Epithelial cell of proximal tubule (primary cell): ENCODE measurements around the gene CCSER1. TPM values are rescaled to one million over a fixed set of nuclear protein-coding genes. Genes with fewer than 3 reads are reported as not detected.

Experiments
- DNase-seq: peaks from one replicate; pipeline ENCODE4 v3.0.0-alpha.2; 2011; ENCODE audit warnings: low read depth
- H3K4me3 ChIP-seq: 2 replicates; pipeline ENCODE4 v1.5.1; 2011; ENCODE audit warnings: low read depth, mild to moderate bottlenecking, low read length
- CTCF ChIP-seq: conservative IDR thresholded peaks from 2 replicates; pipeline ENCODE4 v1.5.1; 2012; ENCODE audit warnings: low read depth, mild to moderate bottlenecking, low read length
- total RNA-seq: library from RNA; depleted of rRNA; stranded (reverse); fragments of >200 nt; gene quantifications from 2 replicates; pipeline ENCODE4 v1.2.3, GENCODE V29; 2015

The CCSER1 gene
- total RNA-seq, 1 donor from 2014 or later: not detected

DNA sequence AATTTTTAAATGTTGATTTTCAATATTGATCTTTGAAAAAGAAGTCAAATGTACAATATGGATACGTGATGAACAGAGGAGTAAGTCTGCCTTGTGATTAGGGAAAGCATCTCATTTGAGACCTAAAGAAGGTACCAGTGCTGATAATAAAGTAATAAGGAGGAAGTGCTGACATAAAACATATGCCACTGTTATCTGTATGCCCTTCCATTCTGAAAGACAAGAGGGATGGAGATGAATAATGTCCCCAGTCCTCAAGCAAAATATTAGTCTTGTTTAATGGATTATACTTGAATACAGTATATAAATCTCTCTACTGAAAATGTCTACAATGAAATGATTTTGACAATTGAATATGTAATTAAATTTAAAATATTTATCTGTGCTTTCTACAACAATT, 58.2 kb downstream of the CCSER1 start:
- DNase-seq: no peak
- H3K4me3 ChIP-seq: no peak overlapping the region
- TF ChIP-seq CTCF: no peak

DNA sequence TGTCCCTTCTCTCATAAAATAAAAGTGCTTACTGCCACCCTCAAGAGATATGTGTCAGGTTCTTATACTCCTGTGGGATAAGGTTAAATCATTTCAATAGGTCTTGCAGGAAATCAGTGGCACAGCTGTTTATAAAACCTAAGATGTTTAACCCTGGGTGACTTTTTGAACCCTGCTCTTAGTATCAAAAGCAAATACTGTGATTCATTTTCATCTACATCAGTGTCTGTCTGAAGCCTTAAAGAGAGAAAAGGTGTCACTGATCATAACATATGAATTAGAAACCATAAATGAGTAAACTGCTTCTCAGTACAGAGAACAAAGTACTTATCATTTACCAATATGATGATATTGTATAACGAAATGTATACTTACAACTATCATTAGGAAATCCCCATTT, 59.0 kb downstream of the CCSER1 start:
- TF ChIP-seq CTCF: no peak
- no peak overlapping the region for H3K4me3 ChIP-seq
- no peak for DNase-seq

DNA sequence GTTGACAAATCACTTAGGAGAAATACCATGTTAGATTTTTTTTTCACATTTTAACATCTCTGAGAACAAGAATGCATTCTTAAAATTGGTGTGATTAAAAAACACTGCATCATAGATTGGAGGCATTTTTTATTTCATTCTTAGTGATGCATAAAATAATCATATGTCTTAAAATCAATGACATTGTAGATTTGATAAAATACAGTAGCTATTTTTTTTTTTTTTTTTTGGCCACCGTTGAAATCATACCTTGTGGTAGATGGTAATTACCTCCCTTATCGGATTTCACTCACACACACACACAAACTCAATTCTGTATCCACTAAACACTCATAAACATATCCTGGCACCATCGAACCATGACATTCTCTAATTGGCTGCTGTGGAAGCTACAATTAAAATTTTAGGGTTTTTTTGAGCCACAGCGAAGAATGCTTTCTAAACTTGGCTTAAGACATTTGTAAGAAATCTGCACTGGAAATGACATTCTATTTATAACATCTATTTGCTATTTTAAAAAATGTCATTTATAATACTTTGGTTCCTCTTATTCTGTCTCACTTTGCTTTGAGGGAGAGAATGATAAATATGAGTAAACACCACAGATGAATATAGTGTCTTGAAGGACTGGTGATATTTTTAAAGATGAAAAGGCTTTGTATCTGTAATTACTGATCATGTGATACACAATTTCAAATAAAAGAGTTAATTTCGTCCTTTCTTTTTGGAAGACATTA, 60.1 kb downstream of the CCSER1 start:
- DNase-seq: no peak
- no peak overlapping the region for H3K4me3 ChIP-seq
- TF ChIP-seq CTCF: no peak

DNA sequence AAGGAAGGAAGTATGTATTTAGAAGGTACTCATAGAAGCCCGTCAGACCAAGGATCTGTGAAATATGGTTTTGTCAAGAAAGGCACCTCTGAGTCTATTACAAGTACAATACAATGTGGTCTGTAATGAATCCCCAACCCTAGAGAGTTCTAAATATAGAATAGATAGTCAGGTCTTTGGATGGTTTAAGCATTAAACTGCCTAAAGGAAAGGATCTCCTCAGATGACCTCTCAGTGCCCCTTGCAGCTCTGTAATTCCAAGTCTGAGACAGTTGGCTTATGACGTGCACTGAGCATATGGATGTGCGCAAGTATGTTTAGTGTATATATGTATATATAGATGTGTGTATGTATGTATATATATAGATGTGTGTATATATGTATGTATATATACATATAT, 62.0 kb downstream of the CCSER1 start:
- TF ChIP-seq CTCF: no peak
- no peak for DNase-seq
- no peak overlapping the region for H3K4me3 ChIP-seq

DNA sequence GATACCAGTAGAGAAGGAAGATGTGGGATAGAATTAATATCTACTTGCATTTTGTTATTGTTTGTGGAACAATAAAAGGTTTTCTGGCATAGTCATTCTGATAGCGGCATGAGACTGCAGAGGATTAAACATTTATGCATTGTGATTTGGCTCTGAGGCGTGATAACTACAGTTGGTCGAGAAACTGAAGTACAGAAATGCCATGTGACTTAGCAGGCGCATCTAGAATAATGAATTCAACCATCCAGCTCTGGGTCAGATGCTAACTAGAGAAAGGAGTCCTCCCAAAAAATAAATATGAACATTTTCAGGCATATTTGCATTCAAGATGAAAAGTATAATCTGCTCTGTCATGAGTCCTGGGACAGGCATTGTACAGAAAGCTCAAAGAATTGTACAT, 62.8 kb downstream of the CCSER1 start:
- DNase-seq: no peak
- H3K4me3 ChIP-seq: no peak overlapping the region
- no peak for TF ChIP-seq CTCF

GRCh38 chr4:90190525-90190924, 63.3 kb downstream of the CCSER1 start:
- TF ChIP-seq CTCF: no peak
- no peak for DNase-seq
- no peak overlapping the region for H3K4me3 ChIP-seq
